Endodermal cell (in vitro differentiated cells): ENCODE measurements around the gene MICU1. TPM values are rescaled to one million over a fixed set of nuclear protein-coding genes. Genes with fewer than 3 reads are reported as not detected.

ENCODE experiments used
- DNase-seq: peaks from one replicate; pipeline ENCODE4 v3.0.0-alpha.2; 2017
- H3K27ac ChIP-seq: 2 replicates; pipeline ENCODE4 v1.5.1; 2013; ENCODE audit warnings: mild to moderate bottlenecking, low read depth, low read length, moderate library complexity
- H3K27me3 ChIP-seq: 2 replicates; pipeline ENCODE4 v1.6.1; 2013; ENCODE audit warnings: mild to moderate bottlenecking, low read length, moderate library complexity; ENCODE audit not compliant: insufficient read depth, control insufficient read depth, poor library complexity, severe bottlenecking
- H3K36me3 ChIP-seq: 2 replicates; pipeline ENCODE4 v1.7.0; 2013; ENCODE audit warnings: mild to moderate bottlenecking, low read length, moderate library complexity; ENCODE audit not compliant: control insufficient read depth, insufficient read depth
- H3K4me1 ChIP-seq: one replicate; pipeline ENCODE4 v1.7.0; 2013; ENCODE audit warnings: low read length; ENCODE audit not compliant: control insufficient read depth, insufficient read depth
- H3K4me3 ChIP-seq: 2 replicates; pipeline ENCODE4 v1.5.1; 2013; ENCODE audit warnings: mild to moderate bottlenecking, low read length, moderate library complexity
- H3K9ac ChIP-seq: 2 replicates; pipeline ENCODE4 v1.6.1; 2013; ENCODE audit warnings: mild to moderate bottlenecking, low read length, moderate library complexity; ENCODE audit not compliant: poor library complexity, severe bottlenecking; ENCODE audit errors: extremely low read depth
- H3K9me3 ChIP-seq: 2 replicates; pipeline ENCODE4 v1.6.1; 2013; ENCODE audit warnings: mild to moderate bottlenecking, low read length, moderate library complexity; ENCODE audit not compliant: control insufficient read depth
- H3K27ac Mint-ChIP-seq: 2 replicates; pipeline ENCODE4 v1.8.0; 2020; ENCODE audit warnings: mixed read lengths
- H3K27me3 Mint-ChIP-seq: 2 replicates; pipeline ENCODE4 v1.8.0; 2021; ENCODE audit warnings: mild to moderate bottlenecking, mixed read lengths; ENCODE audit not compliant: insufficient read depth
- H3K36me3 Mint-ChIP-seq: 2 replicates; pipeline ENCODE4 v1.8.0; 2020; ENCODE audit warnings: low read depth, mixed read lengths
- H3K4me1 Mint-ChIP-seq: 2 replicates; pipeline ENCODE4 v1.8.0; 2020; ENCODE audit warnings: mixed read lengths
- H3K4me3 Mint-ChIP-seq: 2 replicates; pipeline ENCODE4 v1.8.0; 2020; ENCODE audit warnings: mild to moderate bottlenecking, moderate library complexity, mixed read lengths
- H3K9me3 Mint-ChIP-seq: 2 replicates; pipeline ENCODE4 v1.8.0; 2020; ENCODE audit warnings: mild to moderate bottlenecking, mixed read lengths
- WGBS, 2 experiments: methylation state at CpG; one replicate each; pipeline versions ENCODE4 v1.1.5 to v1.1.7; 2013; ENCODE audit warnings: missing lambda C conversion rate in 2 of 2, mixed read lengths in 1 of 2; ENCODE audit not compliant: insufficient coverage in 1 of 2, insufficient read length in 1 of 2; 5-methylcytosine and 5-hydroxymethylcytosine counted together
- total RNA-seq, 2 donors: library from RNA; stranded (reverse); fragmentation: NEBNext Ultra II Directional in 1 of 2; extraction: Animal tissue kit (Norgen Biotek cat#: 25700) in 1 of 2; gene quantifications; 2 replicates in 1 of 2; 3 replicates in 1 of 2; pipeline ENCODE4 v1.2.1, GENCODE V29; 2021
- TF ChIP-seq, protein P1 (sequence below): fragments of 200-600 bp; sonication (generic); conservative IDR thresholded peaks from 2 replicates; pipeline ENCODE4 v1.5.0; 2021; ENCODE audit warnings: antibody characterized with exemption, mild to moderate bottlenecking

MICU1 gene
- total RNA-seq, 2 donors from 2014 or later: 41.9 to 54.9 TPM

- 95% methylated on average over 3 of the region's 3 CpGs; no CpG with 5 or more reads in 1 of the 2 experiments for WGBS, 2 experiments
- H3K9me3 ChIP-seq: no peaks in the 10 kb centered on the region
These were observed 41.5 kb upstream of the MICU1 start for GRCh38 chr10:72667207-72667864.

DNA sequence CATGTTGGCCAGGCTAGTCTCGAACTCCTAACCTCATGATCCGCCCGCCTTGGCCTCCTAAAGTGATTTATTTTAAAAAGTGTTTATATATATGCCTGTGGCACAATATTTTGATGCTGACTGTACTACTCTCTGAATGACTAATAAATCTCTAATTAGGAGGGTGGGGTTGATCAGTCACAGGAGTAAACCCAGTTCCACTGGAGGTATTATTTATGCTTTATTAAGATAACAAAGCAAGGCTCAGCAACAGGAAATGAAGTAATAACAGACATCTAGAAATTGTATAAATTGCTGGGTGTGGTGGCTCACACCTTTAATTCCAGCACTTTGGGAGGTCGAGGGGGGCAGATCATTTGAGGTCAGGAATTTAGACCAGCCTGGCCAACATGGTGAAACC is 40.0 kb upstream of the MICU1 start:
- no peak overlapping the region for H3K4me3 Mint-ChIP-seq
- H3K4me1 Mint-ChIP-seq: no peaks in the 10 kb centered on the region
- TF ChIP-seq, protein P1, sequence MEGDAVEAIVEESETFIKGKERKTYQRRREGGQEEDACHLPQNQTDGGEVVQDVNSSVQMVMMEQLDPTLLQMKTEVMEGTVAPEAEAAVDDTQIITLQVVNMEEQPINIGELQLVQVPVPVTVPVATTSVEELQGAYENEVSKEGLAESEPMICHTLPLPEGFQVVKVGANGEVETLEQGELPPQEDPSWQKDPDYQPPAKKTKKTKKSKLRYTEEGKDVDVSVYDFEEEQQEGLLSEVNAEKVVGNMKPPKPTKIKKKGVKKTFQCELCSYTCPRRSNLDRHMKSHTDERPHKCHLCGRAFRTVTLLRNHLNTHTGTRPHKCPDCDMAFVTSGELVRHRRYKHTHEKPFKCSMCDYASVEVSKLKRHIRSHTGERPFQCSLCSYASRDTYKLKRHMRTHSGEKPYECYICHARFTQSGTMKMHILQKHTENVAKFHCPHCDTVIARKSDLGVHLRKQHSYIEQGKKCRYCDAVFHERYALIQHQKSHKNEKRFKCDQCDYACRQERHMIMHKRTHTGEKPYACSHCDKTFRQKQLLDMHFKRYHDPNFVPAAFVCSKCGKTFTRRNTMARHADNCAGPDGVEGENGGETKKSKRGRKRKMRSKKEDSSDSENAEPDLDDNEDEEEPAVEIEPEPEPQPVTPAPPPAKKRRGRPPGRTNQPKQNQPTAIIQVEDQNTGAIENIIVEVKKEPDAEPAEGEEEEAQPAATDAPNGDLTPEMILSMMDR: no peak
- DNase-seq: no peak
- no peaks in the 10 kb centered on the region for H3K27me3 ChIP-seq
- 83 to 89% methylated on average over 2 to 4 of the region's 4 CpGs for WGBS, 2 experiments
- H3K9ac ChIP-seq: no peak overlapping the region
- H3K27ac ChIP-seq: no peak overlapping the region
- H3K36me3 Mint-ChIP-seq: no peaks in the 10 kb centered on the region
- H3K4me3 ChIP-seq: no peak overlapping the region
- H3K27me3 Mint-ChIP-seq: no peaks in the 10 kb centered on the region
- no peaks in the 10 kb centered on the region for H3K4me1 ChIP-seq
- H3K27ac Mint-ChIP-seq: no peak overlapping the region
- H3K9me3 ChIP-seq: no peaks in the 10 kb centered on the region
- H3K9me3 Mint-ChIP-seq: no peaks in the 10 kb centered on the region
- H3K36me3 ChIP-seq: no peaks in the 10 kb centered on the region

More at GRCh38 chr10:72667207-72667864, 41.5 kb upstream of the MICU1 start:
- Mint-ChIP-seq H3K9me3 (no peaks in the 10 kb centered on the region), H3K4me1 (no peaks in the 10 kb centered on the region), H3K4me3 (no peak overlapping the region), H3K36me3 (no peaks in the 10 kb centered on the region), H3K27ac (no peak overlapping the region), H3K27me3 (no peaks in the 10 kb centered on the region)
- DNase-seq: no peak
- no peak overlapping the region for H3K4me3 ChIP-seq
- no peak overlapping the region for H3K9ac ChIP-seq
- no peak overlapping the region for H3K27ac ChIP-seq
- H3K4me1 ChIP-seq: no peaks in the 10 kb centered on the region
- no peaks in the 10 kb centered on the region for H3K27me3 ChIP-seq
- no peaks in the 10 kb centered on the region for H3K36me3 ChIP-seq
- TF ChIP-seq, protein P1: no peak

DNA sequence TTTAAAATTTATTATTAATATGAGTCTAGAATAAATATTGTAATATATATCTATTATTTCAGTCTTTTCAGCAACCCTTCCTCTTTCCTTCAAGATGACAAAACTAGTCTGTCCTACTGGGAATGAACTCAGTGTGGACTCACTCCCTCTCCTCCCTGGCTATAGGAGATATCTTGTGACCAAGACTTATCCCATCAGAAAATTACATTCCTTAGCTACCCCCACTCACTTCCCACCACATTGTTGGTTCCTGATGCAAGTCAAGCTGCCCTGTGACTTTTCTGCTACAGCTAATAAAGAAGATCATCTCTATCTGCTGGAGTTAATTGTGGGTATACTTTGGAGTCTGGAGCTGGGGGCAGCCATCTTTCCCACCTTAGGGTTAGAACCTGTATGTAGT is 38.1 kb upstream of the MICU1 start:
- H3K9me3 ChIP-seq: no peaks in the 10 kb centered on the region
- H3K27ac ChIP-seq: no peak overlapping the region
- no peak for DNase-seq
- Mint-ChIP-seq H3K4me1 (peaks cover 2% of the 10 kb centered on the region), H3K9me3 (peaks cover 1% of the 10 kb centered on the region), H3K4me3 (no peak overlapping the region), H3K27ac (no peak overlapping the region), H3K27me3 (no peaks in the 10 kb centered on the region), H3K36me3 (no peaks in the 10 kb centered on the region)
- H3K27me3 ChIP-seq: no peaks in the 10 kb centered on the region
- no peaks in the 10 kb centered on the region for H3K4me1 ChIP-seq
- no peaks in the 10 kb centered on the region for H3K36me3 ChIP-seq
- TF ChIP-seq, protein P1: no peak
- H3K4me3 ChIP-seq: no peak overlapping the region
- H3K9ac ChIP-seq: no peak overlapping the region
